UCSD-AML1 (cell line): Measurements from ENCODE around the gene RHOB.

ENCODE experiments used
- DNase-seq: peaks from one replicate; lab custom pipeline; 2025; ENCODE audit not compliant: unreplicated experiment; lab: John Stamatoyannopoulos, UW

Gene RHOB

GRCh38 chr2:20436716-20437470, 10.0 kb upstream of the RHOB start:
- no peak for DNase-seq

- no peak for DNase-seq
Observed at GRCh38 chr2:20438334-20439192, 8.3 kb upstream of the RHOB start.

GRCh38 chr2:20439193-20439475, 7.7 kb upstream of the RHOB start:
- no peak for DNase-seq

- no peak for DNase-seq
Observed at GRCh38 chr2:20439503-20439902, 7.4 kb upstream of the RHOB start.

GRCh38 chr2:20440001-20440560, 6.8 kb upstream of the RHOB start:
- no peak for DNase-seq

GRCh38 chr2:20443276-20443920, 3.5 kb upstream of the RHOB start:
- no peak for DNase-seq

GRCh38 chr2:20444101-20444992, 2.5 kb upstream of the RHOB start:
- no peak for DNase-seq

- DNase-seq: no peak
Observed at GRCh38 chr2:20444993-20445910, 1.6 kb upstream of the RHOB start.

- no peak for DNase-seq
Observed at GRCh38 chr2:20446255-20446916, 488 bp upstream of the RHOB start.

- DNase-seq: no peak
Observed at GRCh38 chr2:20447437-20448245, 767 bp downstream of the RHOB start.

GRCh38 chr2:20448246-20448976, 1.5 kb downstream of the RHOB start:
- DNase-seq: no peak

GRCh38 chr2:20448977-20449306, 2.1 kb downstream of the RHOB start:
- no peak for DNase-seq

GRCh38 chr2:20449501-20450200, 2.8 kb downstream of the RHOB start:
- DNase-seq: no peak

- DNase-seq: no peak
Observed at GRCh38 chr2:20450201-20450999, 3.5 kb downstream of the RHOB start.

- DNase-seq: no peak
Observed at GRCh38 chr2:20451000-20451290, 4.1 kb downstream of the RHOB start.

GRCh38 chr2:20451341-20451740, 4.5 kb downstream of the RHOB start:
- no peak for DNase-seq
